IPS-20b (cell line): ENCODE data around the gene RAPGEF4.

Experiments
- H3K27ac ChIP-seq: one replicate; pipeline ENCODE4 v1.5.1; 2013; ENCODE audit warnings: low read length
- H3K27me3 ChIP-seq: 2 replicates; pipeline ENCODE4 v1.6.1; 2013; ENCODE audit warnings: mild to moderate bottlenecking, low read length, inconsistent platforms; ENCODE audit not compliant: insufficient read depth
- H3K36me3 ChIP-seq: 2 replicates; pipeline ENCODE4 v1.6.1; 2013; ENCODE audit warnings: low read depth, mild to moderate bottlenecking, inconsistent platforms, low read length, moderate library complexity; ENCODE audit not compliant: insufficient read depth
- H3K4me1 ChIP-seq: 2 replicates; pipeline ENCODE4 v1.6.1; 2013; ENCODE audit warnings: mild to moderate bottlenecking, control low read depth, inconsistent platforms, low read length, moderate library complexity; ENCODE audit not compliant: insufficient read depth
- H3K4me3 ChIP-seq: 2 replicates; pipeline ENCODE4 v1.5.1; 2013; ENCODE audit warnings: mild to moderate bottlenecking, low read length, inconsistent platforms
- H3K9ac ChIP-seq: 2 replicates; pipeline ENCODE4 v1.6.1; 2013; ENCODE audit warnings: low read depth, mild to moderate bottlenecking, inconsistent platforms, low read length, moderate library complexity
- H3K9me3 ChIP-seq: 2 replicates; pipeline ENCODE4 v1.6.1; 2013; ENCODE audit warnings: mild to moderate bottlenecking, low read depth, low read length, inconsistent platforms; ENCODE audit not compliant: insufficient read depth

The RAPGEF4 gene

DNA sequence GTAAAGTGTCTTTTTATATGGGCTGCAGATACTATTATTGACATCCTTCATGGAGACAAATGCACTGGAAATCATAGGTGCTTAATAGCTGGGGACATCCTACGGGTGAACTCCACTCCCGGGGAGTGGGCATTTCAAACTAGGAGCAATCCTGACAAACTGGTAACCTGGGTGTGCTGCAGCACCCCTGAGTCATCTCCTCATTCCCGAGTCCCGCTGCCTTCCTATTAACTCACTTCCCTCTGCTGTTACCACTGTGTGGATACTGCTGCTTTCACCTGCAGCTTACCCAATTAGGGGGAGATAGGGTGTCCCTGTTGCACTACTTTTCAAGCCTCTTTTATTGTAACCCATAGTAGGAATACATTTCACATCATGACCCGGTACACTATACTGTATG lies 134.2 kb downstream of the RAPGEF4 start:
- H3K9ac ChIP-seq: no peak overlapping the region
- H3K27ac ChIP-seq: no peak overlapping the region
- no peak overlapping the region for H3K4me3 ChIP-seq
- no peaks in the 10 kb centered on the region for H3K4me1 ChIP-seq
- no peaks in the 10 kb centered on the region for H3K9me3 ChIP-seq
- H3K36me3 ChIP-seq: no peaks in the 10 kb centered on the region
- H3K27me3 ChIP-seq: no peaks in the 10 kb centered on the region

DNA sequence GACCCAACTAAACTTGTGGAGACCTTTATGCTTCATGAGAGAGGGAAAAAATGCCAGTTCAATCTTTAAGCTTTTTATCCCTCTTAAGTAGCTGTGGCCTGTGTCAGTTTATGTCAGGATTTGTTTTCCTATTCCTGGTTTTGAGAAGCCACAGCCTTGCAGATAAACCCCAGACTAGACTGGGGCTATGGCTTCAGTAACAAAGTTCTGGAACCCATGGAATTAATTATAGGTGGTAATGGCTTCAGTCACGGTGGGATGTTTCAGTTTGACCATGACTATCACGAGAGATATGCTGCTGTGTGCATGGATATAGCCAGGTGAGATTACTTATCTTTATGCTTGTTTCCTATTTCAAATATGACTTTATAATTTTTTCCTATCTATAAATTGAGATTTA lies 134.8 kb downstream of the RAPGEF4 start:
- no peak overlapping the region for H3K27ac ChIP-seq
- H3K9ac ChIP-seq: no peak overlapping the region
- H3K9me3 ChIP-seq: no peaks in the 10 kb centered on the region
- H3K27me3 ChIP-seq: no peaks in the 10 kb centered on the region
- no peaks in the 10 kb centered on the region for H3K36me3 ChIP-seq
- H3K4me1 ChIP-seq: no peaks in the 10 kb centered on the region
- no peak overlapping the region for H3K4me3 ChIP-seq

DNA sequence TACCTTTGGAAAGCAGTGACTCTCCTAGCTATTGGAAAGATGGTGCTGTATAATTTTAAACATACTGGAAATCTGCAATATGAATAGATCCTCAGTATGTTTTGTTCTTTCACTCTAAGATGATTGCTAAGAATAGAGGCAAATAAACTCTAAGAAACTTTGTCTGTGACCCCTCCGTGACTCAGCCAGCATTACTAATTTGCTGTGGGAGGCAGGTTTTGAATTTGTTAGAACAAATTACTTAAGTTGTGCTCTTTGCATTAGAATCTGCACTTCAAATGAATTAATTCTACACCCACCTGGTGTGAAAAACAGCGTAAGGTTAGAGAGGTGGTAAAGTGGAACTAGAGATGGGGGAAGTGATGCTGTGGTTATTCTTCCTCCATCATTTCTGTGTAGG lies 142.2 kb downstream of the RAPGEF4 start:
- H3K9me3 ChIP-seq: no peaks in the 10 kb centered on the region
- no peak overlapping the region for H3K9ac ChIP-seq
- H3K27me3 ChIP-seq: no peaks in the 10 kb centered on the region; the same call in 1 of the 2 replicates
- no peak overlapping the region for H3K4me3 ChIP-seq
- no peaks in the 10 kb centered on the region for H3K4me1 ChIP-seq
- H3K27ac ChIP-seq: no peak overlapping the region
- H3K36me3 ChIP-seq: no peaks in the 10 kb centered on the region

DNA sequence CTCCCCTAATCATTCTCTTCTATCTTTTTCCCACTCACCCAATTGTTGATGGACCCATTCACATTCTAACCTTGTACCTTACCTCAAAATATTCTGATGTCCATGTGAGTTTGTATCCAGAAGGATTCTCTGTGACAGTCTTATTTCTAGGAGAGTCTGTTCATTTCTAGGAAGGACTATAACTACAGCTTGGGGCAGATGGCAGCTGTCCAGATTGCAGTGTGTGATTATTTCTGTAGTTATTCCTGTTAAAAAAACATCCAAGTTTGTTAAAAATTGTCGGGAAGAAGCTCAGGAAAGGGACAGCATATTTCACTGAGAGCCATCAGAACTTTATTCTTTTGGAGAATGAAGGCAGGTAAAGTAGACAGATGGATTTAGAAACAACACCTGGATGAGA lies 142.6 kb downstream of the RAPGEF4 start:
- Histone ChIP-seq H3K9me3 (no peaks in the 10 kb centered on the region), H3K36me3 (no peaks in the 10 kb centered on the region)

DNA sequence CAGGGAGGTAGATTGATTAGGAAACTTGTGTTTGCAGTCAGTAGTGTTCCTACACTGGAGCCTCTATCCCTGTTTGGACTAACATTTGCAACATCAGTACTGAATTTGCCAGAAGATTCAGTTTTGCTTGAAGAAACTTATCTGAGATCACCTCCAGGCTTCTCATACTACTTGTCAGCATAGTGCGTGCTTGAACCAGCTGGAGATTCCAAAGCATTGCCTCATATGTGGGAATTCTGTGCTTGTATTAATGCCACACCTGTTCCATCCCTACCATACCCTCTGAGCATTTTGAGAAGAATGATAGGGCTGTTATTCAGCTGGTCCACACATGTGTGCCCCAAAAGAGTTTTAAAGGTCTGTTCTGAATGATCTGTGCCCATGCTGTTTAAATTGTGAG lies 148.7 kb downstream of the RAPGEF4 start:
- no peak overlapping the region for H3K4me3 ChIP-seq
- no peaks in the 10 kb centered on the region for H3K9me3 ChIP-seq
- H3K36me3 ChIP-seq: no peaks in the 10 kb centered on the region
- H3K4me1 ChIP-seq: no peaks in the 10 kb centered on the region
- H3K27me3 ChIP-seq: no peaks in the 10 kb centered on the region; the same call in 1 of the 2 replicates
- no peak overlapping the region for H3K9ac ChIP-seq
- H3K27ac ChIP-seq: no peak overlapping the region

More for the DNA sequence above, 142.6 kb downstream of the RAPGEF4 start:
- H3K27ac ChIP-seq: no peak overlapping the region
- no peak overlapping the region for H3K9ac ChIP-seq
- H3K27me3 ChIP-seq: no peaks in the 10 kb centered on the region; the same call in 1 of the 2 replicates
- no peaks in the 10 kb centered on the region for H3K4me1 ChIP-seq
- H3K4me3 ChIP-seq: no peak overlapping the region

DNA sequence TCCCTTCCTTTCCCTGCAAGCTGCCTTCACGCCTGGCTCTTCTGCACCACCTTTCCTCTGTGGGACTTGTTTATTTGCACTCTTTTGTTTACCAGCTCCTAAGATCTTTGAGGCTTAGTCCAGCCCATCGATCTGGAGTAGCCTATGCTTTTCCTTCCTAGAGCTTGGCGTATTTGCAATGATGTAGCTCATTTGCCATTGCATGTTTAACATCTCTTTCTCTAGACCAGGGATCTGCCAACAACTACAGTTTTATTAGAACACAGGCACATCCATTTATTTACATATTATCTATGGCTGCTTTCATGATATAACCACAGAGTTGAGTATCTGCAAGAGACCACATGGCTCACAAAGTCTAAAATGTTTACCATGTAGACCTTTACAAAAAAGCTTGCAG lies 150.4 kb downstream of the RAPGEF4 start:
- no peaks in the 10 kb centered on the region for H3K4me1 ChIP-seq
- H3K27ac ChIP-seq: no peak overlapping the region
- no peaks in the 10 kb centered on the region for H3K27me3 ChIP-seq
- H3K9ac ChIP-seq: no peak overlapping the region
- H3K36me3 ChIP-seq: no peaks in the 10 kb centered on the region
- no peak overlapping the region for H3K4me3 ChIP-seq
- no peaks in the 10 kb centered on the region for H3K9me3 ChIP-seq

DNA sequence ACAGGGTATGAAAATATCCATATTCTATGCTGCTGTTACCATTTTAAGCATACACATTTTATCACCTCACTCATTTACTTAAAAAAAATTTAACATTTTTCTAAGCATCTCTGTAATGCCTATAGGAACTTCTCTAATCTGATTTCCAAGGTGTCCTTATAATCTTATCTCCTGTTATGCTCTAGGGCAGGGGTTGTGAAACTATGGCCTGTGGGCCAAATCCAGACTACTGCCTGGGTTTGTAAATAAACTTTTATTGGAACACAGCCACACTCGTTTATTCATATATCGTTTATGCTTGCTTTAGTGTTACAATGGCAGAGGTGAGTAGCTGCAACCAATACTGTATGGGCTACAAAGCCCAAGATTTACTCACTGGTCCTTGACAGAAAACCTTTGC lies 151.6 kb downstream of the RAPGEF4 start:
- Histone ChIP-seq H3K9me3 (no peaks in the 10 kb centered on the region), H3K36me3 (no peaks in the 10 kb centered on the region), H3K27me3 (no peaks in the 10 kb centered on the region), H3K4me1 (no peaks in the 10 kb centered on the region), H3K27ac (no peak overlapping the region), H3K4me3 (no peak overlapping the region), H3K9ac (no peak overlapping the region)

DNA sequence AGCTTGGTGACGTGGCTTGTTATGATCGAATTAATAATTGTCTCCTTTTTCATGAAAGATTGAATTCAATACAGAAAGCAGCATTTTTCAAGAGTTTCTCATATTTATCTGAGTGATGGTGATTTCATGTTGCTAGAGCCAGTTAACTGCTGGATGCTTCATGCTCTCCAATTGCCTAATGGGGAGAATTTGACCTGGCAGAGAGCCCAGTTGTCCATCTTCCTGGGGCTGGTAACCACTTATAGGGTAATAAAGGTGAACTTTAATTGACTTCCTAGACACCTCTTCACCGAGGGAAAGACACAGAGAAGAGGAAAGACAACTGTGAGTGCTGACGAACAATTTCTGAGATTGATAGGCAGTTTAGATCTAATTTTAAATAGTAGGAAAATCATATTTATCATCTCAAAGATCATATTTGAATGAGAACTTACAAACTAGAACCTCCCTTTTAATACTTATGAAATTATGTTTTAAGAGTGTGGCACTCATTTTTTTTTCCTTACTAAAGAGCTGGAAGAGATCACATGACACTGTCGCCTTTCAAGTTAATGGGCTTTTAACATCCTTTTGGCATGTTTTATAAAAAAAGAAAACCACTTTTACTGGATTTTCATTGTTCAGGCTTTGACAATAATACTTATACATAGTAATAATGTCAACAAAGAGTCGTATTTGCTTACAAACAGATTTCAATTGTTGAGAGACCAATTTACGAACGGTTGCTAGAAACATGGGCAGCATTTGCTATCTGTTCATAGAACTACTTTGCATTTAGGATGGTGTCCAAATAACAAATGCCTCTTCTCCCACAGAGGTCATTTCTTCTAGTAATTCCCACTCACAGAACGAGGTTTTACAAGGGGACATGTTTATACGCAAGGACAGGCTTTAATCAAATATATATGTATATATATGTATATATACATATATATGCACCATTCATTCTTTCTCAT lies 153.3 kb downstream of the RAPGEF4 start:
- Histone ChIP-seq H3K4me1 (no peaks in the 10 kb centered on the region), H3K27ac (no peak overlapping the region), H3K36me3 (no peaks in the 10 kb centered on the region), H3K4me3 (no peak overlapping the region), H3K9me3 (no peaks in the 10 kb centered on the region), H3K9ac (no peak overlapping the region), H3K27me3 (no peaks in the 10 kb centered on the region)

DNA sequence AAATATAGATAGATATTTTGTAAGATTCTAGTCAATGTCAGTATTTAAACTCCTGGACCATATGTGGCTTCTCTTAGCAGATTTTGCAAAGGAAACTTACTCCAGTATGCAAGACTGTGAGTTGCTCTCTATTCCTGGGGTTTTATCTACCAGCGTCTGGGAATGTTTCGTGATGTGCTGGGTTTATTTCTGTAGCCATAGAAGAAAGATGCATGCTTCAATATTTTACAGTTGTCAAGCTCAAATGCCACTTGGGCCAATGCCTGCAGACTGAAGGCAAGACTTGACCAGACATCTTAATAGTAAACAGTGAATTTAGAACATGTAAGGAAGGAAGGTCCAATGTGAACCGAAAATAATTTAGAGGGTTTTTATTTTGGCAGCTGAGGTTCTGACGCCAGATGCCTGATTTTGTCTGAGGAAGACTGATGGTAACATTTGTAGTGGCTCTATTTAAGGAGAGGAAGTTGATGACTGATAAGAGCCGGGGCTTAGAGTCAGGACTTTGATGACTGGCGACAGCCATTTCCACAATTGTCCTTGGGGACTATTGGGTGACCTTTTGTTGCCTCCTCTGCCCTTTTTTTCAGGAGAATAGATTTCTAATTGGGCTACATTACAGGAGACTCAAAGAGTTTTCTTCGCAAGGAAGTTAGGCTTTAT lies 154.3 kb downstream of the RAPGEF4 start:
- Histone ChIP-seq H3K27ac (no peak overlapping the region), H3K27me3 (no peaks in the 10 kb centered on the region), H3K9ac (no peak overlapping the region), H3K9me3 (no peaks in the 10 kb centered on the region), H3K4me3 (no peak overlapping the region), H3K4me1 (no peaks in the 10 kb centered on the region), H3K36me3 (no peaks in the 10 kb centered on the region)

DNA sequence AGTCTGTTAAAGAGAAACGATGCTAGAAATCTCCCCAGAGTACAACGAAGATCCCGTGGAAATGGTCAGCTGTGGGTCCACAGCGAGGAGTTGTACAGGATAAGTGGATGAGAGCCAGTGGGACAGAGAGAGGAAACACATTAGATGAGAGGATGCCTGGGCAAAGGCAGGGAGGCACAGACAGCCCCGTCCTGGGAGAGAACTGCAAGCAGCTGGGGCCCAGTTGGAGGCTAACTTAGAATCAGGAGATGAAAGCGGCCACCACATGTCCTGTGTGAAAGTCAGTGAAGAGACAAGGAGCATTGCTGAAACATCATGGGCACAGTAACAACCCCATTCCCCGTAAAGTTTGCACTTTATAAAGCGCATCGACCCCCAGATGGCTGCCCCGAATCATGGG lies 157.5 kb downstream of the RAPGEF4 start:
- no peak overlapping the region for H3K27ac ChIP-seq
- no peak overlapping the region for H3K4me3 ChIP-seq
- H3K27me3 ChIP-seq: no peaks in the 10 kb centered on the region
- no peaks in the 10 kb centered on the region for H3K36me3 ChIP-seq
- H3K9ac ChIP-seq: no peak overlapping the region
- H3K4me1 ChIP-seq: no peaks in the 10 kb centered on the region
- H3K9me3 ChIP-seq: no peaks in the 10 kb centered on the region

DNA sequence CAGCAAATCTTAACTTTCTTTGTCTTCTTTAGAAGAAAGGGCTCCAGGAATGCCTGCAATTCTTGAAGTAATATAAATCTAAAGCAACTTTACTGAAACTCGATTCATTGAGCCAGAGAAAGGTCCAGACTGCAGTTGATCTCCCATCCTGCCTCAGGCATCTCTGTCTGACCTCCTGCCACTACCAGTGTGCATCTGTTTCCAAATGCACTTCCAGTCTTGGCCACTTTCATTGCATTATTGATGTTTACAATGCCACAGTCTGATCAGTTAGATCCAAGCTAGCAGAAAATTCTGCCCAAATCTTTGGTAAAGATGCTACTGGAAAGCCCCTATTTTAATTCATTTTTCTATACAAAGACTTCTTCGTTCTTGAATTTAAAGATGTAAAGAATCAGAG lies 158.0 kb downstream of the RAPGEF4 start:
- Histone ChIP-seq H3K9me3 (no peaks in the 10 kb centered on the region), H3K9ac (no peak overlapping the region), H3K4me3 (no peak overlapping the region), H3K4me1 (no peaks in the 10 kb centered on the region), H3K27ac (no peak overlapping the region), H3K36me3 (no peaks in the 10 kb centered on the region), H3K27me3 (no peaks in the 10 kb centered on the region)
